ENCODE measurements around the gene C2CD4C. TPM values are rescaled to one million over a fixed set of nuclear protein-coding genes. Genes with fewer than 3 reads are reported as not detected.

C2CD4C gene
- polyA plus RNA-seq, 1 donor from 2014 or later: 21.4 TPM

DNA sequence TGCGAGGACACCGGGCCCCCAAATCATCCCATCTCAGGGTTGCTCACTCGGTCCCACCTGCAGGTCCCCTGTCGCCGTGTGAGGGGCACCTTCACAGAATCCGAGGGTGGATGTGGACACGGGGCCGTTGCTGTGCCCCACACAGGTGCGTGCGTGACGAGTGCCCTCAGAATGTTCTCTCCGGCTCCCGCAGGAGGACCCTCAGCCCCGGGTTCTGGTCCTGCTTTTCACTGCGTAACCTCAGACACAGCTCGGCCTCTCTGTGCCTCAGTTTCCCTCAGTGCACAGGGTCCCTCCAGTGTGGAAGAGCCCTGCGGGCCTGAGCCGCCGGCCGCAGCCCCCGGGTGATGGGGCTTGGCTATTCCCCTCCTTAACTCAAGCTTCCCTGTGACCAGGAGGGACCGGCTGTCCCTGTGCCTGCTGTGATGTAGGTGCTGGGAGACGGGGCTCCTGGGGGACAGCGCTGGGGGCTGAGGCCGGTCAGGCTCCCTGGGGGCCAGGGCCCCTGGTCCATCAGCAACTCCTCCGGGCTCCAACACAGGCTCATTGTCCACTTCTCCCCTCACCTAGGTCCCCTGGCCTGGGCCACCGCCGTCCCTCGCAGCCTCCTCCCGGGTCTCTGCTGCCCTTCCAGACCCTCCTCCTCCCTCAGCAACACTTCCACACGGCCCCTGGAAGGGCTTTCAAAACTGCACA is 47.1 kb upstream of the C2CD4C start:
- Histone ChIP-seq H3K9ac (ENCODE audit: low read length) (no peak overlapping the region), H3K9me2 (ENCODE audit: insufficient read depth, low read length) (no peaks in the 10 kb centered on the region), H3K27me3 (ENCODE audit: insufficient read depth, low read depth, low read length) (no peaks in the 10 kb centered on the region)

DNA sequence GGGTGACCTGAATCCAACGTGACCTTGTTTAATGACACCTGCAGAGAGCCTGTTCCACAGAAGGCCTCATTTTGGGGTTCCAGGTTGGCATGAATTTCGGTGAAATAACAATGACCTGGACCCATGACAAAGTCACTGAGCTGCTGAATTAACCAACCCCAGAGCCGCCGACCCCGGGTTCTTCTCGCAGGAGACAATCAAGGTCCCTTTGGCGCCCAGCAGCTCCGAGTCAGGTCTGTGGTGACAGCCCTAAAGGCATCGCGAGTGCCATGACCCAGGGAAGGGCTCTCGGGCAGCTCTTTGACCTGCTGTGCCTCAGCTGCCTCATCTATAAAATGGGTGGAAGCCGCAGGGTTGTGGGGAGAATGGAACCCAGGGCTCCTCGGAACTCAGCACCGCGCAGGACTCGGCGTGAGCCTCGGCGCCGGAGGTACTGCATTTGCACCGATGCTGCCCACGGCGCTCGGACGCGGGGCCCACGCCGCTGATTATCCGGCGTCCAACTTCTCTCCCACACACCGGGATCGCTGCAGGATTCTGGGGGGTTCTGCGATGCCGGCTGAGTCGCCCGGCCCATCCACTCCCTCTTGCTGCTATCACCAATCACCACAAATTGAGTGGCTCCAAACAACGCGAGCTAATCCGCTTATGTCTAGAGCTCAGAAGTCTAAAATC is 46.2 kb upstream of the C2CD4C start:
- Histone ChIP-seq H3F3A (ENCODE audit: insufficient read depth, low read length, poor library complexity, severe bottlenecking) (no peaks in the 10 kb centered on the region), H3K4me3 (ENCODE audit: low read length) (no peak overlapping the region), H3K79me2 (replicated peaks; ENCODE audit: insufficient read depth, low read length) (peaks cover 3% of the 10 kb centered on the region), H4K20me1 (ENCODE audit: insufficient read depth) (no peaks in the 10 kb centered on the region), H2AFZ (ENCODE audit: low read depth, low read length) (no peak overlapping the region), H3K9me3 (ENCODE audit: low read length) (no peaks in the 10 kb centered on the region), H3K9ac (ENCODE audit: low read length) (no peak overlapping the region), H3K27me3 (ENCODE audit: insufficient read depth, low read depth, low read length) (no peaks in the 10 kb centered on the region), H3K36me3 (ENCODE audit: insufficient read depth, low read length) (peaks cover 5% of the 10 kb centered on the region), H3K9me2 (ENCODE audit: insufficient read depth, low read length) (no peaks in the 10 kb centered on the region), H3K4me2 (ENCODE audit: low read length) (no peak overlapping the region), H3K27ac (ENCODE audit: low read length) (no peak overlapping the region)
- TF ChIP-seq RAD21 (conservative IDR thresholded peaks at IDR 0.05) (no peak), EZH2 (IDR thresholded peaks at IDR 0.05; ENCODE audit: borderline replicate concordance, insufficient read depth, low read length, poor library complexity, severe bottlenecking) (no peak)
- TF ChIP-seq, protein P1, sequence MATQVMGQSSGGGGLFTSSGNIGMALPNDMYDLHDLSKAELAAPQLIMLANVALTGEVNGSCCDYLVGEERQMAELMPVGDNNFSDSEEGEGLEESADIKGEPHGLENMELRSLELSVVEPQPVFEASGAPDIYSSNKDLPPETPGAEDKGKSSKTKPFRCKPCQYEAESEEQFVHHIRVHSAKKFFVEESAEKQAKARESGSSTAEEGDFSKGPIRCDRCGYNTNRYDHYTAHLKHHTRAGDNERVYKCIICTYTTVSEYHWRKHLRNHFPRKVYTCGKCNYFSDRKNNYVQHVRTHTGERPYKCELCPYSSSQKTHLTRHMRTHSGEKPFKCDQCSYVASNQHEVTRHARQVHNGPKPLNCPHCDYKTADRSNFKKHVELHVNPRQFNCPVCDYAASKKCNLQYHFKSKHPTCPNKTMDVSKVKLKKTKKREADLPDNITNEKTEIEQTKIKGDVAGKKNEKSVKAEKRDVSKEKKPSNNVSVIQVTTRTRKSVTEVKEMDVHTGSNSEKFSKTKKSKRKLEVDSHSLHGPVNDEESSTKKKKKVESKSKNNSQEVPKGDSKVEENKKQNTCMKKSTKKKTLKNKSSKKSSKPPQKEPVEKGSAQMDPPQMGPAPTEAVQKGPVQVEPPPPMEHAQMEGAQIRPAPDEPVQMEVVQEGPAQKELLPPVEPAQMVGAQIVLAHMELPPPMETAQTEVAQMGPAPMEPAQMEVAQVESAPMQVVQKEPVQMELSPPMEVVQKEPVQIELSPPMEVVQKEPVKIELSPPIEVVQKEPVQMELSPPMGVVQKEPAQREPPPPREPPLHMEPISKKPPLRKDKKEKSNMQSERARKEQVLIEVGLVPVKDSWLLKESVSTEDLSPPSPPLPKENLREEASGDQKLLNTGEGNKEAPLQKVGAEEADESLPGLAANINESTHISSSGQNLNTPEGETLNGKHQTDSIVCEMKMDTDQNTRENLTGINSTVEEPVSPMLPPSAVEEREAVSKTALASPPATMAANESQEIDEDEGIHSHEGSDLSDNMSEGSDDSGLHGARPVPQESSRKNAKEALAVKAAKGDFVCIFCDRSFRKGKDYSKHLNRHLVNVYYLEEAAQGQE (IDR thresholded peaks at IDR 0.05; ENCODE audit: borderline replicate concordance): no peak

More for the DNA sequence above, 47.1 kb upstream of the C2CD4C start:
- Histone ChIP-seq H3K4me3 (ENCODE audit: low read length) (no peak overlapping the region), H3F3A (ENCODE audit: insufficient read depth, low read length, poor library complexity, severe bottlenecking) (no peaks in the 10 kb centered on the region), H3K9me3 (ENCODE audit: low read length) (no peaks in the 10 kb centered on the region), H3K27ac (ENCODE audit: low read length) (no peak overlapping the region), H2AFZ (ENCODE audit: low read depth, low read length) (no peak overlapping the region), H3K4me2 (ENCODE audit: low read length) (no peak overlapping the region), H3K79me2 (replicated peaks; ENCODE audit: insufficient read depth, low read length) (peaks cover 3% of the 10 kb centered on the region), H3K36me3 (ENCODE audit: insufficient read depth, low read length) (peaks cover 5% of the 10 kb centered on the region), H4K20me1 (ENCODE audit: insufficient read depth) (no peaks in the 10 kb centered on the region)
- TF ChIP-seq EZH2 (IDR thresholded peaks at IDR 0.05; ENCODE audit: borderline replicate concordance, insufficient read depth, low read length, poor library complexity, severe bottlenecking) (no peak), TAF1 (IDR thresholded peaks at IDR 0.05; ENCODE audit: low read depth) (no peak), SMC3 (conservative IDR thresholded peaks at IDR 0.05; ENCODE audit: poor library complexity) (no peak), POLR2AphosphoS5 (IDR thresholded peaks at IDR 0.05) (no peak), EP300 (conservative IDR thresholded peaks at IDR 0.05; ENCODE audit: poor library complexity, severe bottlenecking) (no peak), MXI1 (conservative IDR thresholded peaks at IDR 0.05; ENCODE audit: poor library complexity, severe bottlenecking) (no peak), RAD21 (conservative IDR thresholded peaks at IDR 0.05) (no peak)
- TF ChIP-seq, protein P2, sequence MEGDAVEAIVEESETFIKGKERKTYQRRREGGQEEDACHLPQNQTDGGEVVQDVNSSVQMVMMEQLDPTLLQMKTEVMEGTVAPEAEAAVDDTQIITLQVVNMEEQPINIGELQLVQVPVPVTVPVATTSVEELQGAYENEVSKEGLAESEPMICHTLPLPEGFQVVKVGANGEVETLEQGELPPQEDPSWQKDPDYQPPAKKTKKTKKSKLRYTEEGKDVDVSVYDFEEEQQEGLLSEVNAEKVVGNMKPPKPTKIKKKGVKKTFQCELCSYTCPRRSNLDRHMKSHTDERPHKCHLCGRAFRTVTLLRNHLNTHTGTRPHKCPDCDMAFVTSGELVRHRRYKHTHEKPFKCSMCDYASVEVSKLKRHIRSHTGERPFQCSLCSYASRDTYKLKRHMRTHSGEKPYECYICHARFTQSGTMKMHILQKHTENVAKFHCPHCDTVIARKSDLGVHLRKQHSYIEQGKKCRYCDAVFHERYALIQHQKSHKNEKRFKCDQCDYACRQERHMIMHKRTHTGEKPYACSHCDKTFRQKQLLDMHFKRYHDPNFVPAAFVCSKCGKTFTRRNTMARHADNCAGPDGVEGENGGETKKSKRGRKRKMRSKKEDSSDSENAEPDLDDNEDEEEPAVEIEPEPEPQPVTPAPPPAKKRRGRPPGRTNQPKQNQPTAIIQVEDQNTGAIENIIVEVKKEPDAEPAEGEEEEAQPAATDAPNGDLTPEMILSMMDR (IDR thresholded peaks at IDR 0.05; ENCODE audit: poor library complexity, severe bottlenecking): no peak
- TF ChIP-seq, protein P1 (IDR thresholded peaks at IDR 0.05; ENCODE audit: borderline replicate concordance): no peak

Measured in neural cell (in vitro differentiated cells).